H1 (cell line): ENCODE measurements around the gene G6PC3. TPM values are rescaled to one million over a fixed set of nuclear protein-coding genes. Genes with fewer than 3 reads are reported as not detected.

Experiments
- BACH1 ChIP-seq: IDR thresholded peaks from 2 replicates; pipeline ENCODE4 v1.6.1; 2012; ENCODE audit warnings: low read length, improper control_type of control experiment
- BCL11A ChIP-seq, 2 experiments: IDR thresholded peaks; one replicate each; pipeline ENCODE4 v1.6.1; 2011; ENCODE audit warnings: low read depth in 2 of 2, low read length in 2 of 2, mild to moderate bottlenecking in 2 of 2
- CBX5 ChIP-seq: fragments of 300-800, 300-1000 bp; sonication (generic); IDR thresholded peaks from 2 replicates; pipeline ENCODE4 v1.7.1; 2016; ENCODE audit warnings: antibody characterized with exemption, low read length, low read depth
- CEBPB ChIP-seq: IDR thresholded peaks from 2 replicates; pipeline ENCODE4 v1.6.1; 2012; ENCODE audit warnings: low read depth, low read length
- CTCF ChIP-seq, 3 experiments: IDR thresholded peaks; 1 replicate in 2 of 3; 2 replicates in 1 of 3; pipeline versions ENCODE4 v1.5.1 to v1.6.1; 2011; ENCODE audit warnings: low read length in 3 of 3, mild to moderate bottlenecking in 3 of 3, inconsistent platforms in 2 of 3, low read depth in 1 of 3, moderate library complexity in 1 of 3; ENCODE audit not compliant: insufficient read depth in 1 of 3; ENCODE audit errors: control extremely low read depth in 1 of 3
- EP300 ChIP-seq, 2 experiments: IDR thresholded peaks; 1 replicate in 1 of 2; 2 replicates in 1 of 2; pipeline ENCODE4 v1.6.1; 2011 to 2012; ENCODE audit warnings: low read depth in 2 of 2, low read length in 2 of 2, mild to moderate bottlenecking in 2 of 2, borderline replicate concordance in 1 of 2, inconsistent platforms in 1 of 2, moderate library complexity in 1 of 2
- EZH2 ChIP-seq: fragments of 200-600 bp; sonication (generic); IDR thresholded peaks from 2 replicates; pipeline ENCODE4 v1.7.1; 2012; ENCODE audit warnings: low read depth, mild to moderate bottlenecking, moderate library complexity, low read length, inconsistent platforms; ENCODE audit not compliant: severe bottlenecking
- FOSL1 ChIP-seq: IDR thresholded peaks from 2 replicates; pipeline ENCODE4 v1.6.1; 2011; ENCODE audit warnings: mild to moderate bottlenecking, low read depth, low read length, moderate library complexity; ENCODE audit not compliant: insufficient read depth
- HDAC2 ChIP-seq, 2 experiments: fragments of 300-600 bp in 1 of 2; sonication (generic) in 1 of 2; IDR thresholded peaks; 2 replicates each; pipeline ENCODE4 v1.6.1; 2011 to 2012; ENCODE audit warnings: low read depth in 2 of 2, low read length in 2 of 2, mild to moderate bottlenecking in 2 of 2, moderate library complexity in 2 of 2, borderline replicate concordance in 1 of 2, inconsistent platforms in 1 of 2
- KDM1A ChIP-seq: fragments of 200-600, 300-600 bp; sonication (generic); IDR thresholded peaks from 2 replicates; pipeline ENCODE4 v1.7.1; 2016; ENCODE audit warnings: mild to moderate bottlenecking, low read length, borderline replicate concordance
- NANOG ChIP-seq: IDR thresholded peaks from 2 replicates; pipeline ENCODE4 v1.6.1; 2011; ENCODE audit warnings: low read length, low read depth, mild to moderate bottlenecking, inconsistent platforms; ENCODE audit not compliant: insufficient read depth, poor library complexity, severe bottlenecking
- POLR2A ChIP-seq, 2 experiments: IDR thresholded peaks; 1 replicate in 1 of 2; 2 replicates in 1 of 2; pipeline ENCODE4 v1.6.1; 2011; ENCODE audit warnings: low read depth in 2 of 2, low read length in 2 of 2, mild to moderate bottlenecking in 2 of 2; ENCODE audit errors: control extremely low read depth in 1 of 2
- RFX5 ChIP-seq: IDR thresholded peaks from 2 replicates; pipeline ENCODE4 v1.6.1; 2011; ENCODE audit warnings: low read depth, low read length, improper control_type of control experiment, borderline replicate concordance
- RNF2 ChIP-seq: fragments of 200-900, 300-1000 bp; sonication (generic); IDR thresholded peaks from 2 replicates; pipeline ENCODE4 v1.7.1; 2016; ENCODE audit warnings: borderline replicate concordance, low read depth, mild to moderate bottlenecking, antibody characterized with exemption, low read length; ENCODE audit not compliant: poor library complexity, severe bottlenecking; ENCODE audit errors: missing control alignments
- SIX5 ChIP-seq: IDR thresholded peaks from 2 replicates; pipeline ENCODE4 v1.6.1; 2011; ENCODE audit warnings: mild to moderate bottlenecking, low read depth, low read length
- SP1 ChIP-seq: IDR thresholded peaks from 2 replicates; pipeline ENCODE4 v1.6.1; 2011; ENCODE audit warnings: low read depth, low read length
- SRF ChIP-seq: IDR thresholded peaks from 2 replicates; pipeline ENCODE4 v1.6.1; 2011; ENCODE audit warnings: mild to moderate bottlenecking, low read depth, low read length, moderate library complexity
- TAF1 ChIP-seq: IDR thresholded peaks from 2 replicates; pipeline ENCODE4 v1.6.1; 2011; ENCODE audit warnings: mild to moderate bottlenecking, low read depth, low read length
- TAF7 ChIP-seq: optimal IDR thresholded peaks from 2 replicates; pipeline ENCODE3; 2011; ENCODE audit warnings: low read depth, mild to moderate bottlenecking, inconsistent platforms, low read length, moderate library complexity, borderline replicate concordance
- USF2 ChIP-seq: IDR thresholded peaks from 2 replicates; pipeline ENCODE4 v1.6.1; 2011; ENCODE audit warnings: low read length, improper control_type of control experiment
- polyA plus RNA-seq, 7 experiments: library from polyadenylated mRNA; depleted of rRNA in 3 of 7; stranded (reverse) in 5 of 7; unstranded in 2 of 7; fragments of >200 nt in 5 of 7; fragments of 200-250 nt in 2 of 7; gene quantifications; 1 replicate in 5 of 7; 2 replicates in 1 of 7; 4 replicates in 1 of 7; pipeline versions ENCODE4 v1.2.1 to v1.2.3, GENCODE V29; 2011 to 2013; ENCODE audit warnings: missing spikeins in 2 of 7, mixed read lengths in 2 of 7
- total RNA-seq: library from RNA; stranded (reverse); fragmentation: NEBNext Ultra II Directional; extraction: Animal tissue kit (Norgen Biotek cat#: 25700); gene quantifications from 2 replicates; pipeline ENCODE4 v1.2.1, GENCODE V29; 2021

The G6PC3 gene
- total and polyA plus RNA-seq, 2 of the 8 experiments (the other 6 are each of a cell fraction or from before 2014, with no cell fraction given): 104 to 343 TPM

GRCh38 chr17:44066204-44066930 lies 4.2 kb upstream of the G6PC3 start, which contains the start of gene LSM12 (continued):
- TF ChIP-seq CTCF (IDR thresholded peaks at IDR 0.05; ENCODE audit: control extremely low read depth in 1 of 3, insufficient read depth in 1 of 3, low read depth in 1 of 3, low read length in 3 of 3) (no peak; a peak in 1 of 4 replicates), CEBPB (0 out of 2 replicates have a peak, but pooled peaks have one; percentile 62), SRF (no peak), RNF2 (no peak), KDM1A (no peak), TAF7 (peak; percentile 76), SP1 (no peak), CBX5 (no peak), BCL11A (IDR thresholded peaks at IDR 0.05; ENCODE audit: low read depth in 2 of 2, low read length in 2 of 2) (no peak), EZH2 (no peak), FOSL1 (no peak), HDAC2 (IDR thresholded peaks at IDR 0.05; ENCODE audit: borderline replicate concordance in 1 of 2, low read depth in 2 of 2, low read length in 2 of 2) (no peak), TAF1 (peak; percentile 95), RFX5 (no peak), POLR2A (IDR thresholded peaks at IDR 0.05; ENCODE audit: control extremely low read depth in 1 of 2, low read depth in 2 of 2, low read length in 2 of 2) (peak; percentile 63 to 86), EP300 (IDR thresholded peaks at IDR 0.05; ENCODE audit: borderline replicate concordance in 1 of 2, low read depth in 2 of 2, low read length in 2 of 2) (peak in 1 of 2 experiments; percentile 65; a peak in 1 of 3 replicates), BACH1 (no peak), NANOG (no peak), USF2 (no peak), SIX5 (no peak)
